GM06990 (cell line): ENCODE results near the gene GRIP1.

Experiments
- DNase-seq: peaks from one replicate; pipeline ENCODE4 v3.0.0-alpha.2; 2011; ENCODE audit not compliant: insufficient read length; ENCODE audit errors: extremely low read depth
- H3K27me3 ChIP-seq: replicated peaks from 2 replicates; pipeline ENCODE4 v1.6.0; 2011; ENCODE audit warnings: low read length; ENCODE audit not compliant: control insufficient read depth, insufficient read depth
- H3K36me3 ChIP-seq: 2 replicates; pipeline ENCODE4 v1.5.1; 2011; ENCODE audit warnings: low read length; ENCODE audit not compliant: control insufficient read depth, insufficient read depth
- H3K4me3 ChIP-seq: replicated peaks from 2 replicates; pipeline ENCODE4 v1.5.1; 2011; ENCODE audit warnings: low read depth, mild to moderate bottlenecking, control low read depth, low read length
- TF ChIP-seq, protein P1 (sequence below): IDR thresholded peaks from 2 replicates; pipeline ENCODE4 v1.5.1; 2011; ENCODE audit warnings: low read length, control low read depth, mild to moderate bottlenecking, inconsistent platforms; ENCODE audit not compliant: insufficient read depth, poor library complexity, severe bottlenecking

Gene GRIP1

DNA sequence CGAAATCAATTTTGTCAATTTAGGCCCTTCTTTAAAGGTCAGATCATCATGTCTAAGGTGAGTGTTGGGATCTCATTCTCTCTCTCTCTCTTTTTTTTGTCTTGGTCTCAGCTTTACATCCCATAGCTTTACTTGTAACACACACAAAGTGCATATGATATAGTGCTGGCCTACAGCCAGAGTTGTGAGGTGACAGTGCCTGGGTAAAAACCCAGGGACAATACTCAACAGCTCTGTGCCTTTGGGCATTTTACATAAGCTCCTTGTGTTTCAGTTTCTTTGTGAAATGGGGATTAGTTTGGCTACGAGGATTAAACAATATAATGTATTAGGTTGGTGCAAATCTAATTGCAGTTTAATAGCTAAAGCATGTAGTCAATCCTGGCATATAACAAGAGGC, 40.2 kb downstream of the GRIP1 start:
- DNase-seq: no peak
- no peaks in the 10 kb centered on the region for H3K36me3 ChIP-seq
- H3K27me3 ChIP-seq: no peaks in the 10 kb centered on the region
- H3K4me3 ChIP-seq: no peak overlapping the region
- TF ChIP-seq, protein P1, sequence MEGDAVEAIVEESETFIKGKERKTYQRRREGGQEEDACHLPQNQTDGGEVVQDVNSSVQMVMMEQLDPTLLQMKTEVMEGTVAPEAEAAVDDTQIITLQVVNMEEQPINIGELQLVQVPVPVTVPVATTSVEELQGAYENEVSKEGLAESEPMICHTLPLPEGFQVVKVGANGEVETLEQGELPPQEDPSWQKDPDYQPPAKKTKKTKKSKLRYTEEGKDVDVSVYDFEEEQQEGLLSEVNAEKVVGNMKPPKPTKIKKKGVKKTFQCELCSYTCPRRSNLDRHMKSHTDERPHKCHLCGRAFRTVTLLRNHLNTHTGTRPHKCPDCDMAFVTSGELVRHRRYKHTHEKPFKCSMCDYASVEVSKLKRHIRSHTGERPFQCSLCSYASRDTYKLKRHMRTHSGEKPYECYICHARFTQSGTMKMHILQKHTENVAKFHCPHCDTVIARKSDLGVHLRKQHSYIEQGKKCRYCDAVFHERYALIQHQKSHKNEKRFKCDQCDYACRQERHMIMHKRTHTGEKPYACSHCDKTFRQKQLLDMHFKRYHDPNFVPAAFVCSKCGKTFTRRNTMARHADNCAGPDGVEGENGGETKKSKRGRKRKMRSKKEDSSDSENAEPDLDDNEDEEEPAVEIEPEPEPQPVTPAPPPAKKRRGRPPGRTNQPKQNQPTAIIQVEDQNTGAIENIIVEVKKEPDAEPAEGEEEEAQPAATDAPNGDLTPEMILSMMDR: no peak

GRCh38 chr12:66637699-66638301, 41.1 kb downstream of the GRIP1 start:
- H3K36me3 ChIP-seq: no peaks in the 10 kb centered on the region
- TF ChIP-seq, protein P1: no peak
- no peak for DNase-seq
- no peaks in the 10 kb centered on the region for H3K27me3 ChIP-seq
- no peak overlapping the region for H3K4me3 ChIP-seq

DNA sequence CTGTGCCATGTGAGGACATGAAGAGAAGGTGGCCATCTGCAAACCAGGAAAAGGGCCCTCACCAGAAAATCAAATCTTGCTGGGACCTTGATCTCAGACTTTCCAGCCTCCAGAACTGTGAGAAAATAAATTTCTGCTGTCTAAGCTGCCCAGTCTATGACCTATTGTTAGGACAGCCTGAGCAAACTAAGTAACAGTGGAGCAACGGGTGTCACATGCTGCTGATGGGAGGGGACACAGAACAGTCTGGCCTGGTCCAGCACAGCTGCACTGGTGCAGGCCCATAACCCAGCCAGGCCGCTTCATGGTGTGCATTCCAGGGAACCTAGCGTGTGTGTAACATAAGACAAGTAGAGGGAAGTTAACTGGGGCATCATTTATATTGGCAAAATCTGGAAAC, 42.1 kb downstream of the GRIP1 start:
- Histone ChIP-seq H3K27me3 (no peaks in the 10 kb centered on the region), H3K4me3 (no peak overlapping the region), H3K36me3 (no peaks in the 10 kb centered on the region)
- TF ChIP-seq, protein P1: no peak
- no peak for DNase-seq

GRCh38 chr12:66633676-66634075, 45.2 kb downstream of the GRIP1 start:
- DNase-seq: no peak
- TF ChIP-seq, protein P1: no peak
- H3K4me3 ChIP-seq: no peak overlapping the region
- H3K27me3 ChIP-seq: no peaks in the 10 kb centered on the region
- H3K36me3 ChIP-seq: no peaks in the 10 kb centered on the region

DNA sequence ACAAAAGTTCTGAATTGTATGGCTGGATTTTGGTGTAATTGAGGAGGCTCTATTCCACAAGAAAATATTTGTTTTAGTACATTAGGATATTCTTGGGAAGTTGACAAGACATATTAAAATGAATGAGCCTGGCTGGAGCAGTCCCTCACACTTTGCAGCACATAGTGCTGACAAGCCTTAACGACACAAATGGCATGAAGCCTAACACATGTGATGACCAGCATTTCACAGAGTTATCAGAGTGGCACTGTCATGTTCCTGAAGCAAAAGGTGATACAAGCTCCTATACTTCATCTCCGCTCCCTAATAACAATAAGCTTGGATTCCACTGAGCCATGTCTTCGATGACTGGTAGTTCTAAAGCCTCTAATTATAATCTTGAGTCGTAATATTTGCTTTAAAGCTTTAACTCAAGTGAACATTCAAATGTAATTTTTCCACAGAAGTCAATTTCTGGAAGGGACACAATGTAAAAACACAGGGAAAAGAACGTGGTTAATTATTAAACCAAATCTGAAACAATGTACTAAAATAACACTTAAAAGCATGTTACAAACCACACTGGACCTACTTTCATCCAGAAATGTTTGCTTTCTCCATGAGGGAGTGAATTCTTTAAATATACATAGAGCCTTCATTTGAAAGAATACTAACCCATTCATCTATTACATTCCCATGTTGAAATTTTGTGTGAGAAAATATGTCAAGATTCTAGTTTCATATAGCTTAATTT, 49.6 kb downstream of the GRIP1 start:
- Histone ChIP-seq H3K4me3 (no peak overlapping the region), H3K27me3 (no peaks in the 10 kb centered on the region), H3K36me3 (no peaks in the 10 kb centered on the region)
- no peak for DNase-seq
- TF ChIP-seq, protein P1: no peak

GRCh38 chr12:66627988-66628317, 50.9 kb downstream of the GRIP1 start:
- no peak overlapping the region for H3K4me3 ChIP-seq
- TF ChIP-seq, protein P1: no peak
- H3K36me3 ChIP-seq: no peaks in the 10 kb centered on the region
- no peaks in the 10 kb centered on the region for H3K27me3 ChIP-seq
- no peak for DNase-seq
